ENCODE data around the gene PHGDH.
"Not testable (repeated sequence)": the region's sequence is repeated elsewhere in the genome, so short reads cannot be mapped to it uniquely, and the experiment has no call there.

The PHGDH gene

DNA sequence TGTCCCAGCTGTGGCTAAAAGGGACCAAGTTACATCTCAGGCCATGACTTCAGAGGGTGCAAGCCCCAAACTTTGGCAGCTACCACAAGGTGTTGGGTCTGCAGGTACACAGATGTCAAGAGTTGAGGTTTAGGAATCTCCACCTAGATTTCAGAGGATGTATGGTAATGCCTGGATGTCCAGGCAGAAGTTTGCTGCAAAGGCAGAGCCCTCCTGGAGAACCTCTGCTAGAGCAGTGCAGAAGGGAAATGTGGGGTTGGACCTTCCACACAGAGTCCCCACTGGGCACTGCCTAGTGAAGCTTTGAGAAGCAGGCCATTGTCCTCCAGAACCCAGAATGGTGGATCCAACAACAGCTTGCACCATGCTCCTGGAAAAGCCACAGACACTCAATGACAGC, 10.1 kb upstream of the PHGDH start:
- DNase-seq: no peak

DNA sequence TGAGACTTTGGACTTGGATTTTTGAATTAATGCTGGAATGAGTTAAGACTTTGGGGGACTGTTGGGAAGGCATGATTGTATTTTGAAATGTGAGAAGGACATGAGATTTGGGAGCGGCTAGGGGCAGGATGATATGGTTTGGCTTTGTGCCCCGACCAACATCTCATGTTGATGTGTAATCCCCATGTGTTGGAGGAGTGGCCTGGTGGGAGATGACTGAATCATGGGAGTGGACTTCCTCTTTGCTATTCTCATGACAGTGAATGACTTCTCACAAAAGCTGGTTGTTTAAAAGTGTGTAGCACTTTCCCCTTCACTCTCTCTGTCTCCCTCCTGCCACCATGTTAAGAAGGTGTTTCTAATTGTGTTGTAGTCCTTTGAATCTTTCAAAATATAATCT, 9.3 kb upstream of the PHGDH start:
- no peak for DNase-seq

GRCh38 chr1:119703666-119704450, 7.9 kb upstream of the PHGDH start:
- no peak for DNase-seq

DNA sequence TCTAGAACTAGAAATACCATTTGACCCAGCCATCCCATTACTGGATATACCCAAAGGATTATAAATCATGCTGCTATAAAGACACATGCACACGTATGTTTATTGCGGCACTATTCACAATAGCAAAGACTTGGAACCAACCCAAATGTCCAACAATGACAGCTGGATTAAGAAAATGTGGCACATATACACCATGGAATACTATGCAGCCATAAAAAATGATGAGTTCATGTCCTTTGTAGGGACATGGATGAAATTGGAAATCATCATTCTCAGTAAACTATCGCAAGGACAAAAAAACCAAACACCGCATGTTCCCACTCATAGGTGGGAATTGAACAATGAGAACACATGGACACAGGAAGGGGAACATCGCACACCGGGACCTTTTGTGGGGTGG, 5.1 kb upstream of the PHGDH start:
- not testable (repeated sequence) for DNase-seq

- DNase-seq: not testable (repeated sequence)
Measured at GRCh38 chr1:119711356-119711803, 354 bp upstream of the PHGDH start.

DNA sequence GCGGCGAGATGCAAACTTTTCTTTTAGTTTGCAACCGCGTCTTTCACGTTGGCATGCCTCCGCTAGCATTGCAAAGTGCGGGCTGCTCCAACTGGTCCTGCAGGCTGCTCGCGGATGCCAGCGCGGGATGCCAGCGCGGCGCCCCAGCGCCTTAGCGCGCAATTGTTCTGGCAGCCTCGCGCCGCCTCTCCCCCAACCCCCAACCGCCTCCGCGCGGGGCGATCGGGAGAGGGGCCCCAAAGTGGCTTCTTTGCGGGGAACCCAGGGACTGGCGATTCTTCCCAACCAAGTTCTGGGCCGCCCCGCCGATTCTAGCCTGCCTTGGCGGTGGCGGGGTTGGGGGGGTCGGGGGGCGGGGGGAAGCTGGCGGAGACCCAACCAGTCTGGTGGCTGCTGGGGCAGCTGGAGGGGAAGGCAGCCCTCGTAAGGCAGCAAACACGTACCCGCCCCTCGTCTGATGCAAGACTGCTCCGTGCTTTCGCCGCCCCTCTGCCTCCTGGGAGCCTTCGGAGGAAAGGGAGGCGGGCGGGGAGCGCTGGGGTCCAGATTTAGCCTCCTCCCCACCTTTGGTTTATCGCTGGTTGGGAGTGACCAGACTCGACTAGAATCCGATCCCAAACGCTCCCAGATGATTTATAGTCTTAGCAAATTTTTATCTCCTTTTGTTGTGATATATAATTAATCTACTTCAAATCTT, 756 bp downstream of the PHGDH start:
- DNase-seq: peak; percentile 70

GRCh38 chr1:119713039-119713748, 1.5 kb downstream of the PHGDH start:
- DNase-seq: peak; percentile 17

DNA sequence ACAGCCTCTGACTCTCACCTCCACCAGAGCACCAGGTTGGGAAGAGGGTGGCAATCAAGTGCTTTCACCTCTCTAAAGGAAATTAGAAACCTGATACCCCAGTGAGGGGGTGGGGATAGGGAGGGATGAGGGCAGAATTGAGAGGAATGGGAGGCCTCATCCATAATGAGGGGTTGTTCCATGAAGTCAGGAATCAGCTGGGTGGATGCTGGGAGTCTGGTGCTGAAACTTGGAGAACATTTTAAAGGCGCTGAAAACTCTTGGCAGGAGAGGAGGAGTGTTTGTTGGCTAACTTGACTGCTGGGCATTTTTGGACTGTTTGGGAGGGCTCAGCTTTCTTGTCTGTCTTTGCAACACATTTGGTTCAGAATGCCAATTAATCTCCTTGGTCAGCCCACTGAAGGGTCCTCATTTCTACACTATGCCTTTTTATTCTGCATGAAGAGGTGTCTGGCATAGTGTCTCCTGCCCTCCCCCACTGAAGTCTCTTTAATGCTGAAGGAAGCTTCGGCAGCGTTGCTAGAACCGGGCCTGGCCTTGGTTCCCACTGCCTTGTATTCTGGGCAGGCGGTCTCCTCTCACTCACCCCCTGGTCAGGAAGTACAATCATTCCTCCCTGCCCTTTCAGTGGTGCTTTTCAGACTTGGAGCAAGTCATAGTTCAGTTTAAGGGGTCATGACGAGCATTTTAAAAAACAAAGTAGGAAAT, 2.2 kb downstream of the PHGDH start:
- DNase-seq: no peak

DNA sequence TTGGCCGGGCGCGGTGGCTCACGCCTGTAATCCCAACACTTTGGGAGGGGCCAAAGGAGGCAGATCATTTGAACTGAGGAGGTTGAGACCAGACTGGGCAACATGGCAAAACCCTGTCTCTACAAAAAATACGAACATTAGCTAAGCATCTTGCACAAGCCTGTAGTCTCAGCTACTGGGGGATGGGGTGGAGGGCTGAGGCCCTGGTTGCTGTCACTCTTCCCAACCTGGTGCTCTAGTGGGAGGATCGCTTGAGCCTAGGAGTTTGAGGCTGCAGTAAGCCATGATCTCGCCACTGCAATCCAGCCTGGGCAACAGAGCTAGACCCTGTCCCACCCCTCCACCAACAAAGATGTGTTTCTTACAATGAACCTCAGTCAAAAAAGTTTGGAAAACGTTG, 2.8 kb downstream of the PHGDH start:
- DNase-seq: no peak

DNA sequence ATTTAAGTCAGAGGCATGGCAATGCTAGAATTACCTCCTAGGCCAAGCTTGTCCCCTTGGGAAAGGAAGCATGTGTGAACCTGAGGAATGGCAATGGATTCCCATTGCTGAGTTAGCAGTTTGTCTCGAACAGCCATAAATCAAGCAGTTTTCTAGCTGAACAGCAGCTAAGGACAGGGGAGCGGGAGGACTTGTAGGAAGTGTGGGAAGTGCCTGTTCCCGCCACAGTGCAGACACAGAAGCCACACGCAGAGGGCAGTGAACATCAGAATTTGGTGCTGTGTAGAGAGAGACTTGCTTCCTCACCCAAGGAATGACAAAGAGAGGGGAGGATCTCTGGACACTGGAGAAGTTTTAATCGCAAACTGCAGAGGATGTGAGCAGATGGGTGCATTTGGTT, 3.8 kb downstream of the PHGDH start:
- no peak for DNase-seq

DNA sequence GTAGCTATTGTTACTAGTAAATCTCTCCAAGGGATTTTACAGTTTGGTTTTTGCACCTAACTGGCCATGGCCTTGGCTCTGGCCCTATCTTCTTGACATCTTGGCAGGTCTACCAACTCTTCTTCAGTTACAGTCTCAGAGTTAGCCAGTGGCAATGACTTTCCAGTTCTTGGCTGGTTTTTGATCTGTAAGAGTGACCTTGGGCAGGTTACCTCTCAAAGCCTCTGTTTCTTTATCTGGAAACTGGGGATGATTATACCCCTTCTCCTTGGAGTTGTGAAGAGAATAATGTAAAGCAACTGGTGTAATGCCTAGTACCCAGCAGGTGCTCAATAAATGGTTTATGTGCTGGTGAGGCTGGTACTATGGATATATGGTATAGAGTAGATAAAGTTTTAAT, 6.7 kb downstream of the PHGDH start:
- no peak for DNase-seq

GRCh38 chr1:119718972-119719371, 7.2 kb downstream of the PHGDH start:
- DNase-seq: no peak

GRCh38 chr1:119720866-119721440, 9.2 kb downstream of the PHGDH start:
- DNase-seq: no peak

DNA sequence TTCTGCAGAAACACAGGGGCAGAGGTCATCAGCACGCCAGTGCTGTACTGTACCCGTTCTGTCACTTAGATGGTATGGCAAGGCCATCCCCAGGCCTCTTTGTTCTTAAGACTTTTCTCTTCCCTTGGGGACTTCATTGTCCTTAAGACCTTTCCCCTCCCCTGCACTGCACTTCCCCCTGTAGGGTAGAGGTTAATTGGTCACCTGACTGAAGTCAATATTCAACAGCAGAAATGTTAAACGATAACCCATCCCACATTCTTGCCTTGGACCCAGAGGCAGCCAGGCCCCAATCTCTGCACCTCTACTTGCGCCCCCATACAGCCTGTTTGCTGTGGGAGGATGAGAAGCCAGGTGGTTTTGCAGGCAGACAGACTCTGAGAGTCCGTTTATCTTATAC, 10.2 kb downstream of the PHGDH start:
- DNase-seq: no peak

- no peak for DNase-seq
Measured at GRCh38 chr1:119724611-119725218, 13.0 kb downstream of the PHGDH start.

DNA sequence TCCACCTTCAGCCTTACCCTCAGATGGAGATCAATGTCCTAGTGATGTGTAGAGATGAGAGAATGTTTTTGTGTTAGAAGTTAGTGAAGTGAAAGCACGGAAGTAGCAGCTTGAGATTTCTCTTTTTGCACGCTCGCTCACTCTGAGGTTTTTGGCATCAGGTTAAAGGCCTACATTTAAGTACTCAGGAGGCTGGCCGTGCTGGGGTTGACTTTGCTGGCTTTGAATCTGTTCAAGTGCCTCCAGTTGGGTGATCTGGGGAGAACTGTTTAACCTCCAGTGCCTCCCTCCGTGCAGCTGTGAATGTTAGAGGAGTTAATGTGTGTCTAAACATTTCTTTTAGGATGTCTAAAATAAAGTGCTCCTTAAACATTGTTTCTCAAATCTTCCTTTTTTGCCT, 13.9 kb downstream of the PHGDH start:
- no peak for DNase-seq

DNA sequence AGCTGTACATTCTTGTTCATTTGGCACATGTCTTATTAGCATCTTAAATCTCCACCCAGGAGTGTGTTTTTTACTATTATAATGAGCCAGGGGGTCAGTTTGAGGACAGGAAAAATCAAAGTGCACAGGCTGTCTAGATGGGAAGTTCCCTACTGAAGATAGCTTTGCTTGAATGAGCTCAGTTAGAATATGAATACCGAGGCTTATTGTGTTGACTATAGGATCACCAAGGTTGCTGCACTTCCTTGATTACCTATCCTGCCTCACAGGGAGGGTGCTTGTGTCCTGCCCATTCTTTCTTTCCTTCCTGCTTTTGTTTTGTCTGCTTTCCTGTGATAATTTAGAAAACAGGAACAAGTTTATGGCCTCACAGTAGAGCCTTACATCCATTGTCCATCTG, 16.3 kb downstream of the PHGDH start:
- no peak for DNase-seq

DNA sequence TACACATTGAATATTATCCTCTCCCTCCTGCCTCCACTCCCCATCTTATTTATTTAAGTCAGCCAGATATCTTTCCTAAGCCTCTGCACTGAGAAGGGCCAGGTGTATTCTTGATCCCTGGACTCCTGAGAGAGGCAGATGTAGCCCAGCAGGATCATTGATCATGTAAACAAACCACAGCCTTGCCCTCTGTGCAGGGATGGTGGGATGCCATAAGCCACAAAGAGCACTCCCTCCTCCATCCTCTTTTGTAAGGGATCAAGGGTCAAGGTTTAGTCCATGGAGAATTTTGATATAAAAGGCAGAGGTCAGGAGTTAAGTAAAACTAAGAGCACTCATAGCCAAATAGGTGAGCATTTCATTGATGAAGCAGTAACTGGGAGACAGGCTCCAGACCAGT, 17.3 kb downstream of the PHGDH start:
- DNase-seq: no peak

DNA sequence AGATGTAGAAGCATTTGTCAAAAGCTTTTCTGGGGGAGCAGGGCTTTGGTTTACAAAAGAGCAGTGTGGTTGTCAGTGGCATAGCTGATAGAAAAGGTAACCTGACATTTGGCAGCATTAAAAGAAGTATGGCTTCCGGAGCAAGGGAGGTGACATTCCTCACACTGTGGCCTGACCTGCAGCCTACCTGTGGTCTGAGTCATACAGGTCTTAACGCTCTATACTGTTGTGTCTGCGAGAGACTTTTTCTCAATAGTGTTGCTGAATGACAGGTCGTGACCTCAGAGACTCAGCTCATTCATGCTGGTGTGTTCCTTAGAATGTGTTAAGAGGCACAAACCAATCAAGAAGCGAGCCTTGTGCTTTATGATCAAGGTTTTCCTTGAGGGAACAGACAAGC, 19.3 kb downstream of the PHGDH start:
- DNase-seq: no peak

GRCh38 chr1:119731741-119732430, 20.2 kb downstream of the PHGDH start:
- DNase-seq: no peak

DNA sequence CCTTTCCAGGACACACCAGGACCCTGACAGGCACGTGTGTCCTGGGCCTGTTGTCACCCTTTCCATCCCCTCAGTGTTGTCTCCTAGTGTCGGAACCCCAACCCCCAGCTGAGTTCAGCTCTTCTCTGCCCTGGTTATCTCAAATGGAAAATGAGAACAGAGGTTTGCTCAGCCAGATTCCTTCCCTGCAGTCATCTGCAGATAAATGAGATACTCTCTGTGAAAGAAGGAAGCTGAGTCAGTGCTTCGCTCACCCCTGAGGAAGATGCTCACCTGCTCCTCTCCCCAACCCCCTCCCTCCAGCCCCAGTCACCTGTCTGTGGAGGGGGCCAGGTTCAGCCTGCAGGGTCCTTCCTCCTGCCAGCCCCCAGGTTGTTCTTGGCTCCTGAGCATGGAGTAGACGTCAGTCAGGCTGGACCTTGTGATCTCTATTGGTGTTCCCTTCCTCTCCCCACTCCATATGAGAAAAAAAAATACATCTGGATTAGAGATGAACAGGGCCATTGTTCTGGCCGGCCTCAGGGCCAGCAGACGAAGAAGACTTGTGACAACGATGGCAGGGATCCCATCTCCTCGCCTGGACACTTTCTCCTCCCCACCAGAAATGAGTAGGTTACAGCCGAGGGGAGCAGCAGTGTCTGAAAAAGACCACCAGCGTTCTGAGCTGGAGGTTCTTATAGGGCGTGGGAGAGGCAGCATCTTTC, 20.9 kb downstream of the PHGDH start:
- no peak for DNase-seq

Measured in NCI-H1694 (cell line).